ENCODE results near the gene JADE3.
A peak's percentile ranks its signal among the peaks of the same experiment; 100 is the strongest.

JADE3 gene

GRCh38 chrX:47026198-47026597 is 114.0 kb downstream of the JADE3 start:
- DNase-seq (ENCODE audit: low read depth) = no peak

DNA sequence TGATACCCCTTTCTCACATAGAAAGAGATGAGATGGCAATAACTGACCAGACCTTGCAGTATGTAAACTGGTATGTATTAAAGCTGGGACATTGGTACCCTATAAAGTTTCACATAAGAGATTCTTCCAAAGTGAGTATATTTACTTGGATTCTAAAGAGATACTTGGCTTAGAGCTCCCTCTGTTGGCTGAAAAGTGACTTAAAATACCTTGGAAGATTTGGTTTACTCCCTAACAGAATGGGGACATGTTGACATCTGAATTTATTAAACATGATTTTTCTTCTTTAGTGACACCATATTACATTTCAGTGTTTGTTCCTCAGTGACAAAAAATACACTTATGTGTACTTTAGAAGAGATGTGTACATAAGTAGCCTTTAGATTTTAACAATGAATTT is 118.1 kb downstream of the JADE3 start:
- peak; percentile 1 for DNase-seq (ENCODE audit: low read depth)

- no peak for DNase-seq (ENCODE audit: low read depth)
Measured at GRCh38 chrX:47047989-47048388, 135.8 kb downstream of the JADE3 start.

DNA sequence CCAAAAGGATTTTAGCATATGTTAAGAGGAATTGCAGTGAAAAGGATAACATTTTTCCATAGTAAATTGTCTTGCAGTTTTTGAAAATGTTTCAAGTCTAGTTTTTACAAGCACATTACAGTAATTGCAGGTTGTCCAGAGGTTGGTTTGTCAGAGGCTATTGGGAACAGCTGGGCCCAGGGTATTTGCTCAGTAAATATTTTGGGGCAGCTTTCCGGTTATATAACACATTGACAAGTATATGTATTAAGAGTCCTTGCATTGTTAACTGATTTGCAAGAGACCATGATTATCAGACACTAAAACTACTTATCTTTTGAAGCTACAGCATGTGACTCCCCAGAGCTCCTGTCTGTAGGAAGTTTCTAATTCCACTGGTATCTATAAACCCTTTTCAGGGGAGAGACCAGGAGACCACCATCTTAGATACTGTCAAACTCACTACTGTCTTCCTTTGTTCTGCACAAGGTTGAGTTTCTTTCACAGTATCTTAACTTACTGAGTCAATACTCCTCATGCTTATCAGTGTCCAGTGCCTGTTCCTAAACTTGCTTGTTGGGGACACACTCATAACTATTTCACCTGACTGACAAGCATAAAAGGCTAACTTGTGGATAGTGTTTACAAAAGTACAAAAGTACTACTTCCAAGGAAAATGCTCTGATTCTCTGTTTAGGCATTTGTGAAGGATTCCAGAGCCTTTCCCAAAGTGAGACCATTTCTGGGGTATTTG is 147.1 kb downstream of the JADE3 start:
- DNase-seq (ENCODE audit: low read depth) = no peak

- DNase-seq (ENCODE audit: low read depth) = no peak
Measured at GRCh38 chrX:47060708-47061107, 148.5 kb downstream of the JADE3 start.

- no peak for DNase-seq (ENCODE audit: low read depth)
Measured at GRCh38 chrX:47061238-47061919, 149.2 kb downstream of the JADE3 start.

DNA sequence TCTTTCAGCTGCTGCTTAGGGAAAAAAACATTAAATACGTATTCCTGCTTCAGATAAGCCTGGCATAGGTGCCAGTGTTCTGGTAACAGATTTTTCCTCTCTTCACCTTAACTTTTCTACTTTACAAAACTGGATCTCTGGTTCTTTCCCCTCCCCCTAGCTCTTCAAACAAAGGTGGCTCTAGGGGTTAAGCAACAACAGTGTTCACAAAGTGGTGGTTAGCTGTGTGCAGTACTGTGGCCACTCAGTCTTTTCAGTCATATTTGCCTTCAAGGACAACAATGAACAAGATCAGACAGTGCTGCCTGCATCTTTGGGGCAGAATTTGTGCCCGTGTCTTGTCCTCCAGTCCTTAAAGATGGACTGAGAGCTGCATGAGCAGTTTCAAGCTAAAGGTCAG is 151.0 kb downstream of the JADE3 start:
- no peak for DNase-seq (ENCODE audit: low read depth)

GRCh38 chrX:47068214-47068613 is 156.0 kb downstream of the JADE3 start:
- DNase-seq (ENCODE audit: low read depth) = no peak

- no peak for DNase-seq (ENCODE audit: low read depth)
Measured at GRCh38 chrX:47068720-47069119, 156.5 kb downstream of the JADE3 start.

GRCh38 chrX:47078129-47079043 is 166.2 kb downstream of the JADE3 start, which contains the start of gene RGN:
TSS of gene RGN (plus strand) at chrX:47078443. CDS start at chrX:47081145, 2,702 bp downstream.
- DNase-seq (ENCODE audit: low read depth) = no peak

DNA sequence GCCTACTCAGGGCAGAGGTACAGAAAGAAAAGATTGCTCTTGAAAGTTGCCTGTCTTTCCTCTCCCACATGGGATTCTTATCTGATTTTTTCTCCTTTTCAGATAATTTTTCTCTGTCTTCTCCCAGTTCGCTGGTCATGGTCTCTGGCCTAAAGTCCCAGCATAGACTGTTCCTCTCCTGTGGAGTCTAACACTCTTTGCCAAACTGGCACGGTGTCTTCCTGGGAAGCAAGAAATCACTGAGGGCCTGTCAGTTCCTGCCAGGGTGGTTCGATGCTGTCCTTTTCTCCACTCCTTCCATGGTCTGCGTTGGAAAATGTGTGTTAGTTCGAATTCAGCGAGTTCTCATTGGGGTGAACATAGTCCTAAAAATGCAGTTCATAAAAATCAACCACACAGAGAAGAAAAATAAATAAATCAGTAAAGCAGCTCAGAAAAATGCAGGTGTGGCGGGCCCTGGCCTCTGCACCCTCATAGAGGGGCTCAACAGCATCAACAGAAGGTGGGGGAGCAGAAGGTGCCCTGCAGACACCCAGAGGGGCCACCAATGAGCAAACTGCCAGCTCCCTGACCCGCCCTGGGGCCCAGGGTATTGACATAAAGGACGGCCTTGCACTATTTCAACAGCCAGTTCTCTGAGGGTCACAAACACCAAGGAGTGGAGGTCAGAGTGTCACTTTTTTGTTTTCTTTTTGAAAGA is 168.1 kb downstream of the JADE3 start:
- DNase-seq (ENCODE audit: low read depth) = no peak

DNA sequence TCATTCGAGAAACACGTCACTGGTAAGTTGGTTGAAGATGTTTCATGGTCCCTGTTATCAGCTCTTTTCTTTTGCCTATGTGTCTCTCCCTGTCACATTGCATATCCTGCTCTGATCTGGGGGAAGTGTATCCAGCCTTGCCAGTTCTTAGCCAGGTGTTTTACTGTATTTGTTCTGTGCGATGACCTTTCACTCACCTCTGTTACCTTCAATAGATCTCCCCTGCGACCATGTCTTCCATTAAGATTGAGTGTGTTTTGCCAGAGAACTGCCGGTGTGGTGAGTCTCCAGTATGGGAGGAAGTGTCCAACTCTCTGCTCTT is 168.7 kb downstream of the JADE3 start:
- DNase-seq (ENCODE audit: low read depth) = no peak

- no peak for DNase-seq (ENCODE audit: low read depth)
Measured at GRCh38 chrX:47091149-47091775, 179.0 kb downstream of the JADE3 start.

GRCh38 chrX:47093248-47093647 is 181.0 kb downstream of the JADE3 start:
- no peak for DNase-seq (ENCODE audit: low read depth)

- DNase-seq (ENCODE audit: low read depth) = no peak
Measured at GRCh38 chrX:47093860-47094259, 181.6 kb downstream of the JADE3 start.

GRCh38 chrX:47097018-47097417 is 184.8 kb downstream of the JADE3 start:
- DNase-seq (ENCODE audit: low read depth) = no peak

DNA sequence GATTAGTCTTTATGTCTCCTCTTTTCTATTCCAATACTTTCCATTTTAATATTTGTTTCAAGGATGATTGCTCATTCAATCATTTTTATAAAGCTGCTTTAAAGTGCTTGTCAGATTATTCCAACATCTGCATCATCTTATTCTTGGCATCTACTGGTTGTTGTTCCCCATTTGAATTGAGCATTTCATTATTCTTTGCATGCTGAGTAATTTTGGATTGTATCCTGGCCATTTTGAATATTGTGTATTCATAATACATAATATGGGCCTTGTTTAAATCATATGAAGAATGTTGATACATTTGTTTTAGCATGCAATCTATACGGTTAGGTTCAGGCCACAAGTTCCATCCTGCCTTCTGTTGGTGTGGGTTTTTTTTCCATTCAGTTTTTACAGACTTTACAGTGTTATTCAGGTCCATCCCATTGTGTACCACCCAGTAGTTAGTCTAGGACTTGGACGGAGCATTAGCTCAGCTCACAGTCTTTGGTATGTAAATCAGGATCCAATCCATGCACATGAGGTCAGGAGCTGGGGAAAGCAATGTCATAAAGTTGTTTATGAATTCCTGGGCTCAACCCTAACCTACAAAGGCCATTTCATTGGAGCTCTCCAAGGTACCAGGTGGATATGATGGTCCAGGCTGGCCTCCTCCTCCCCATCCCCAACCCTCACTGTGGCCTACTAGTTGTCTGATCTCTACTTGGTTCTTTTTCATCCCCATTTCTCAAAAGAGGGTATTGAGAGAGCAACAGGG is 186.3 kb downstream of the JADE3 start:
- DNase-seq (ENCODE audit: low read depth) = no peak

DNA sequence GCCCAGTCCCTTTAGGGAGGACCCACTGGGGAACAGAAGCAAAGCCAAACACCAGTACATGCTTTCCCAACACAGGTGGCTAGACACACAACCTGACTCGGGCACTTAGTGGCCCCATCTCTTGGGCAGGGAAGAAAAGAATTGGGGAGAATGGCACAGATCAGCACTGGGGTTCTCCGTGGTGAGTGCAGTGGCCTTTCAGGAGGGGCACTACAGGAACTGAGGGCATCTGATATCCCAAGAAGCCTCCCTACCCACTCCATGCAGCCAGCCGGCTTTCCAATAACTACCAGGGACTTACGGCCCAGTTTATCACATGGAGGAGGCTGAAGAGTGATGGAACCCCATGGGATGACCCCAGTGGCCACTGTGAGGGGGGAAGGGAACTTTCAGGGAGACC is 189.0 kb downstream of the JADE3 start:
- no peak for DNase-seq (ENCODE audit: low read depth)
